IPS DF 4.7 (cell line): ENCODE measurements around the gene MDFIC.

Experiments used
- DNase-seq: peaks from one replicate; pipeline ENCODE4 v3.0.0-alpha.2; 2013; ENCODE audit warnings: low spot score; ENCODE audit errors: extremely low read depth

Gene MDFIC

GRCh38 chr7:114949231-114949630, 27.3 kb downstream of the MDFIC start:
- no peak for DNase-seq

DNA sequence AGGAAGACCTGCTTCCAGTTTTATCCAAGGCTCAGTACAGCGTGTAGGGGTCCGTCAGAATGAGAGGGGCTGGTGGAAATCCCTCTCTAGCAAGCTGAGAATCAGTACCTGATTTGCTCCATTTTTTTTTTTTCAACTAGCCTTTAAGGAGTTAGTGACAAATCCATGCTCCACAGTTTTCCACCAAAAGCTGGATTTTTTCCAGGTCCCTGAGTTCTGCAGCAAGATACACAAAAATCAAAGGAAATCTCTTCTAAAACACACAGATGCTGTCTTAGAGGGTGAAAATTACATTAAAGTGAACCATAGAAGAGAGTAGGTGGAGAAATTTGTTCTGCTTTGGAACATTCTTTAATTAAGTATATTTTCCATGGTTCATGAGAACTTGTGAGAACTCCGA, 30.4 kb downstream of the MDFIC start:
- no peak for DNase-seq

- no peak for DNase-seq
Observed at GRCh38 chr7:114953724-114954123, 31.8 kb downstream of the MDFIC start.

DNA sequence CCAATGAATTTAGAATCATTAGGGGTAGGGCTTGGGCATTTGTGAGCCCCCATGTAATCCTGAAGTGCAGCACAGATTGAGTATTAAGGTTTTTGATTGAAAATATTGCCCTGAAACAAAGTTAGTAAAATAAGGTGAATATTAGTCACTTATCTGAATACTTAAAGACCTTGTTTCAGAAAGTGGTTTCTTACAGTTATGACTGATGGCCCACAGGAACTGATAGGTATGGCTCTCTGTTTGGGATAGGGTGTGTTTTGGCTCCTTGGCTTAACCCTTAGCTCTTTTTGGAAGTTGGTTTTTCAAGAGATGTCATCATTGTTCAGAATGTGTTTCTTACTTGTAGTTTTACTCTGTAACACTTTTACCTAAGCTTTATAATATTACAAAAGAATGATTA, 34.8 kb downstream of the MDFIC start:
- DNase-seq: no peak

- DNase-seq: no peak
Observed at GRCh38 chr7:114957444-114957843, 35.5 kb downstream of the MDFIC start.

DNA sequence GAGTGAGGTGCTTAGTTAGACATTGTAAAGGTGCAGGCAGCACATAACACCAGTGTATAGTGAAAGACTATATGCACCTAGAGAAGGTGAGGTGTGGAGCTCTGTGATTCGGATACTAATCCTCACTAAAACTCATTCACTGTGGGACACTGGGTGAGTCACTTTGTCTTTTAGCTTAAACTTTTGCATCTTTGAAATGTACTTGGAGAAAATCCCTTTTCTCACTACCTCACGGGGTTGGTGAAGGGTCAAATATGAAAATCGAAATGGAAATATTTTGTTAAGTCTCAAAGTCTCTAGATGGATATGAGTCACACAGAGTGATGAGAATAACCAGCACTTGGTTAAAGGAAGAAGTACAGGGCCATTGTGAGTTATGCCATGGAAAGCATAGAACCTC, 38.0 kb downstream of the MDFIC start:
- DNase-seq: no peak

DNA sequence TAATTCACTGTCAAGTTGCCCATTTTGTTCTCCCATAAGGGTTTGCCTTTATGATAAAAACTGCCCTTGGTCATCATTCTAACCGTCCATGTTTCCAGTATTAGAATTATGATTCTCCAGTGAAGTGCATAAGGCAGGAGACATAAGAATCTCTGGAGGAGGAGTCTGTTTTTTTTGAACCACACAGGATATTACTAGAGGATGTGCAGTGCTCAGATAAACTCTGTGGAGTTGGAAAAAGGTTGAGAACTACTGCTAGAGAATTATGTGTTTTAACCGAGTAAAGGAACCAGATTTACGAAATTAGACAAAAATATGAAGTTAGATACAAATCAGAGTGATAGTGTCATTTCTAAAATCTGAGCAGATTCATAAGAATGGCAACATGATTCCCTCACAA, 40.5 kb downstream of the MDFIC start:
- no peak for DNase-seq

GRCh38 chr7:114966156-114966555, 44.3 kb downstream of the MDFIC start:
- DNase-seq: no peak

DNA sequence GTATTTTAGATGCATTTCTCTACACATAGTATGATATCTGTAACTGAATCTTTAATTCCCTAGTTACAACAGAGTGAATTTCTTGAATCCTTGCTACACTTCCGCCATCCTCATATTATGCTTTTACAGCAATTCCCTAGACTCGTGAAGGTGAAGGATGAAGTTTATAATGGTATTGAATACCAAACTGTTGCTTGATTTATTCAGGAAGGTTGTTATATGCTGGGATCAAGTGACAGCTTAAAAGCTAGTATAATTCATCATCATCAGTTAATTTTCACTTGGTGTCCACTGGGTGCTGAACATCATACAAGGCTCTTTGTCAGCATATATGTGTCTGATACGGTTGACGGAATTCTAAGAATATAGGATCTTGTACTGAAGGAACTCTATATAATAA, 47.2 kb downstream of the MDFIC start:
- no peak for DNase-seq

GRCh38 chr7:114970308-114970707, 48.4 kb downstream of the MDFIC start:
- DNase-seq: no peak

DNA sequence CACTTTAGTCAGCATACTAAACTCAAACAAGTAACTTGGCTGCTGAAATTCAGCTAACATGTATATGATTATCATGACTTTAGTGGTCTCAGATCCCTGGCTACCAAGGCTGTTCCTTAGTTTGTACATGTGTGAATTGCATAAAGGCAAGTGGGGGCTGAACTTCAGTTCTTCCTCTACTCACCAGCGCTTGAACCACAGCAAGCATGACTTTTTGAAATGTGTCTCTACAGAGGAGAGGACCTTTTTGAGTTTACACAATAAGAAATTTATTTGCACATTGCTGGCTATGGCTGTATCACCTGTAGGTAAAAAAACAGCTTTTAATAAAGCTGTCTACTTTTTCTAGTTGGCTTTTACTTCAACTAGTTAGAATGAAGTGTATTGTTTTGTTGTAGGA, 48.8 kb downstream of the MDFIC start:
- DNase-seq: no peak

DNA sequence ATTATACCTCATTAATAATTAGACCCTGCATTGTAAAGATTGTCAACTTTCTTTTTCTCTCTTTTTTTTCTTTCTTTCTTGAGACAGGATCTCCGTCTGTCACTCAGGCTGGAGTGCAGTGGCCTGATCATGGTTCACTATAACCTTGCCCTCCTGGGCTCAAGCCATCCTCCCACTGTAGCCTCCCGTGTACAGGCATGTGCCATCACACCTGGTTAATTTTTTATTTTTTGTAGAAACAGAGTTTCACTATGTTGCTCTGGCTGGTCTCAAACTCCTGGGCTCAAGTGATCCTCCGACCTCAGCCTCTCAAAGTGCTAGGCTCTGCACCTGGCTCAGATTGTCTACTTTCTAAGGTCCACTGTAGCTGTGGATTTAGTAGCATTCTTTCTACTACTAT, 50.7 kb downstream of the MDFIC start:
- no peak for DNase-seq

- no peak for DNase-seq
Observed at GRCh38 chr7:114973147-114973546, 51.3 kb downstream of the MDFIC start.

GRCh38 chr7:114975401-114975800, 53.5 kb downstream of the MDFIC start:
- DNase-seq: no peak

GRCh38 chr7:114976666-114977065, 54.8 kb downstream of the MDFIC start:
- no peak for DNase-seq

DNA sequence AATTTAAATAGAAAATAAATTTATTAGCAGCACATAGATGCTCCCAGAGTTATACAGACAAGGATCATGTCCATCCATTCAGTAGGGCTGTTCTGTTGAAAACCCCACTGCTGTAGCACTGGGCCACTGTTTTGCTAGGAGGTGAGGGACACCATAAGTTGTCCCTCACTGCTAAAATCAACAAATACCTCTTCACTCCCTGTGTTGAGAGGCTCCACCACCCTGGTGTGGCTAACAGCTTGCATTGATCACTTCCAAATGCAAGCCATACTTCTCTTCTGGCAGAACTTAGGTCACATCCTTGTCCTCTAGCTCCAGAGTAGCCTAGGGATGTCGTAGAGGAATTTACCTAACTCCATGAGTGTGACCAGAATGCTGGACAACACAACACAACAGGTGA, 55.4 kb downstream of the MDFIC start:
- peak; percentile 9 for DNase-seq

- no peak for DNase-seq
Observed at GRCh38 chr7:114979388-114979787, 57.5 kb downstream of the MDFIC start.

- no peak for DNase-seq
Observed at GRCh38 chr7:114979803-114980507, 58.1 kb downstream of the MDFIC start.

DNA sequence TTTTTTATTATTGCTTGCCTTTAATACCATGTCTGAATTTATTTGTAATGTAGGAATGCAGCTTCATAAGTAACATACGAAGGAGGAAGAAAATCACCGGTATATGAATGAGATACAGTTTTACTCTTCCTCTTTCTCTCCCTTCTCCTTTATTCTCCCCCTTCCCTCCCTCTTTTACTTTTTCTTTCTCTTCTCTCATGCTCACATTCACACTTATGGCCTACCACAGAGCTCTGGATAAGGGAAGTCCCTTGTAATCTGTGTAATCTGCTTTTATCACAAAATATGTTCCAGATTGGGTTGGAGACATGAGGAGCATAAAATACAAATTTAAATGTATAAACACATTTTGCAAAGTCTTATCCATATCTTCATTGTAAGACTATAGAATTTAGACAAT, 59.4 kb downstream of the MDFIC start:
- DNase-seq: no peak

DNA sequence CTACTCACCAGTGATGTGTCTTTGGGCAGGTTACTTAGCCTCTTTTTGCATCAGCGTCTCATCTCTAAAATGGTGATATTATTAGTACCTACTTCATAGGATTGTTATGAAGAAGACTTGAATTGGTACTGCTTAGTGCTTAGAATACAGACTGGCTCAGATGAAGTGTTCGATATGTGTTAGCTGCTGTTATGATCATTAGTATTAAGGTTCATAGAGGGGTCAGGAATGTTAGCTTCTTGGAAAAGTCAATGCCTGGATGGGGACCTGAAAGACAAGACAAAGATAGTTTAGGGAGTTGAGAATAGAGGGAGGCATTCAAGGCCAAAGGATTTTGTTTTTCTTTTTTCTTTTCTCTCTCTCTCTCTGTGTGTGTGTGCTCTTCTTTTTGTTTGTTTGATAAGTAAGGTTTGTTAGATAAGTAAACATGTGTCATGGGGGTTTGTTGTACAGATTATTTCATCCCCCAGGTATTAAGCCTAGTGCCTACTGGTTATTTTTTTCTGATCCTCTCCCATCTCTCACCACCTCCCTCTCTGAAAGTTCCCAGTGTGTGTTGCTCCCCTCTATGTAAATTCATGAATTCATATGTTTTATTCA, 63.3 kb downstream of the MDFIC start:
- no peak for DNase-seq

DNA sequence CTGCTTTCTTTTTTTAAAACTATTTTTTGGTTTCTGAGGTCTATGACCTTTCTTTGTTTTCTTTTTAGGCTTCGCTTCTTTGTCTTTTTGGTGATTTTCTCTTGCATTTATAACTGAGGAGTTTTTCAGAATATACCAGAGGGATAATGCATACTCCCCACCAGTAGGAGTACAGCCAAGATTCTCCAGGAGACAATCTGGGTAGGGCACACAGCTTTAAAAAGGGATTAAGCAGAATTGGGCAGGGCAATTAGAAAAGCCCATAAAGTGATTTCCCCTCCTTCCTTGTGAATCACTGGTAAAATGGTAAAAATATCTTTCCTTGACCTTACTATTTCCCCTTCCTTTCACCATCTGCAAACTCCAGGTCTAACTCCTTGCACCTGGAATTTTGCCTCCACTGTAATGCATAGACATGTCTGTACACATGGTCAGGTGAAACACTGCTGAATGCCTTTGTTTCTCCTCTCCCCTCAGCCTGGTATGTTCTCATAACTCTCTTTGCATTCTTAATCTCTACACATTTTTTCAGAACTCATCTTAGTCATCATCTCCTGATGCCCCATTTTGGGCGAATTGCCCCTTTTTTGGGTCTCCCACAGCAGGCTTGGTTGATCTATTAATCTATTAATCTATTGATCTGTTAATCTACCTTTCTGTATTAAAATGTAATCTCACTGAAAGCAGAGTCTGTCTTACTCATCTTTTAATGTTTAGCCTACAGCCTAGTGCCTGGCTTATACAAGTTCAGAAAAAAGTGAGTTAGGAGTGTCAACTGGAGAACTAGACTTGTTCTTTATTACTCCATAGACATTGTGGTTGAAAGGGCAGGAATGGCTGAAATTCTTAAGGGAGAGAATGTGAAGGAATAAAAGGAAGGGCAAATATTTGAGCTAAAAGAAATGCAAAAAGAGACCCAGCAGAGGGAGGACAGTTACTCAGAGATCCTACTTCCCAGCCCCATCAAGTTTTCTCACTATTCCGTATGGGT, 64.6 kb downstream of the MDFIC start:
- no peak for DNase-seq

DNA sequence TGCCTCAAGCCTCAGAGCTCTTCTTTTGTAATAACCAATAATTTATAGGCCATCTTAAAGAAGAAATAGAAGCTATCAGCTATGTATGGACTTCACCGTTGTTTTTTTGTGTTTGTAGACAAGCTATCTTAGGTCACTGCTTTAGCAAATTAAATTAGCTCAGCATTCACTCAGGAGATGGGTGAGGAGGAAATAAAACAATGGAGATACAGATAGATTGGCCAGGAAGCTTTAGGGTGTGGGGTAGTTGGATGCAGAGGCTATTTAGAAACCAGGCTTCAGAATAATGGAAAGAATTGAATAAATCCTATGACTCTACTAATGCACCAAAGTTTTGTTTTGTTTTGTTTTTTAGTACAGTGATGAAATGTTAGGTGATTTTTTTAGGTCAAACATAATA, 66.1 kb downstream of the MDFIC start:
- no peak for DNase-seq
